ENCODE data around the gene C19orf38. TPM values are rescaled to one million over a fixed set of nuclear protein-coding genes. Genes with fewer than 3 reads are reported as not detected.

The C19orf38 gene
- polyA plus RNA-seq, 1 experiment: 0.45 TPM

- Histone ChIP-seq H3K27ac (ENCODE audit: low read depth, low read length) (no peak overlapping the region), H3K4me3 (ENCODE audit: low read depth, low read length) (no peak overlapping the region), H3K9me3 (ENCODE audit: control insufficient read depth, insufficient read depth, low read length) (peaks cover 5% of the 10 kb centered on the region), H3K27me3 (ENCODE audit: control insufficient read depth, insufficient read depth, low read length) (no peaks in the 10 kb centered on the region)
- ChIA-PET CTCF (no interaction called here), POLR2A (no interaction called here)
- TF ChIP-seq, protein P1, sequence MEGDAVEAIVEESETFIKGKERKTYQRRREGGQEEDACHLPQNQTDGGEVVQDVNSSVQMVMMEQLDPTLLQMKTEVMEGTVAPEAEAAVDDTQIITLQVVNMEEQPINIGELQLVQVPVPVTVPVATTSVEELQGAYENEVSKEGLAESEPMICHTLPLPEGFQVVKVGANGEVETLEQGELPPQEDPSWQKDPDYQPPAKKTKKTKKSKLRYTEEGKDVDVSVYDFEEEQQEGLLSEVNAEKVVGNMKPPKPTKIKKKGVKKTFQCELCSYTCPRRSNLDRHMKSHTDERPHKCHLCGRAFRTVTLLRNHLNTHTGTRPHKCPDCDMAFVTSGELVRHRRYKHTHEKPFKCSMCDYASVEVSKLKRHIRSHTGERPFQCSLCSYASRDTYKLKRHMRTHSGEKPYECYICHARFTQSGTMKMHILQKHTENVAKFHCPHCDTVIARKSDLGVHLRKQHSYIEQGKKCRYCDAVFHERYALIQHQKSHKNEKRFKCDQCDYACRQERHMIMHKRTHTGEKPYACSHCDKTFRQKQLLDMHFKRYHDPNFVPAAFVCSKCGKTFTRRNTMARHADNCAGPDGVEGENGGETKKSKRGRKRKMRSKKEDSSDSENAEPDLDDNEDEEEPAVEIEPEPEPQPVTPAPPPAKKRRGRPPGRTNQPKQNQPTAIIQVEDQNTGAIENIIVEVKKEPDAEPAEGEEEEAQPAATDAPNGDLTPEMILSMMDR (IDR thresholded peaks at IDR 0.05; ENCODE audit: low read depth, low read length): no peak
- no peak for DNase-seq (ENCODE audit: low read depth, low spot score)
Observed at GRCh38 chr19:10805758-10806247, 42.4 kb upstream of the C19orf38 start.

DNA sequence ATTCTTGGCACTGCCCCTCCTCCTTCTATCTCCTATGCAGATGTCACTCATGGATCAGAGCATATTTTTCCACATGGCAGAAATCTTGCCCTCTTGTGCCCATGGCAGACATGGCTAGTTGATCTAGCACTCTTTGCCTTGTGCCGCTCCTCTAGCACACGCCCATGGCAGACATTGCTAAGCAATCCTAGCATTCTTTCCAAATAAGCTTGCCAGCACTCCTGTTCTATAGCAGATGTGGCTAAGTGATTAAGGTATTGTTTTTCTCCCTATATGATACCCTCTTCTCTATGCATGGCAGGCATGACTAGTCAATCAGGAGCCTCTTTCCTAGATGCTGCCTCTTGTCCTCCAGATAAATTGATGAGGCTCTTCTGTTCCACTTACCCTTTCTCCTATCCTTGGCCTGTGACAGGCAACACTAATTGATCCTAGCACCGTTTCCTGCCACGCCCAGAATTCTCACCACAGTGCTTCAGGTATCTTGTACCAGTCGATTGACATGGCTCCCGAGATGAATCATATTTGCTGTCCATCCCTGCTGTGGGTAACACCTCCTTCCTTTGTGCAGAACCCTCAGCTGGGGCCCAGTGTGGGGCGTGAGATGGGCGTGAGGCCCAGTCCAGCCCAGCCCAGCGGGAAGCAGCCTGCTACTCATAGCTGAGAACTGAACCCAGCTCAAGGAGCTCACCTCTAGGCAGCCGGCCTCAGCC, 39.1 kb upstream of the C19orf38 start:
- CTCF ChIA-PET: interaction anchor here (0.6 to 0.7 kb wide), 2 partner anchors 55 to 1973 kb away, joined by 3 to 4 read pairs; no protein-coding TSS in a partner anchor
- POLR2A ChIA-PET: no interaction called here
- H3K27me3 ChIP-seq (ENCODE audit: control insufficient read depth, insufficient read depth, low read length): no peaks in the 10 kb centered on the region

DNA sequence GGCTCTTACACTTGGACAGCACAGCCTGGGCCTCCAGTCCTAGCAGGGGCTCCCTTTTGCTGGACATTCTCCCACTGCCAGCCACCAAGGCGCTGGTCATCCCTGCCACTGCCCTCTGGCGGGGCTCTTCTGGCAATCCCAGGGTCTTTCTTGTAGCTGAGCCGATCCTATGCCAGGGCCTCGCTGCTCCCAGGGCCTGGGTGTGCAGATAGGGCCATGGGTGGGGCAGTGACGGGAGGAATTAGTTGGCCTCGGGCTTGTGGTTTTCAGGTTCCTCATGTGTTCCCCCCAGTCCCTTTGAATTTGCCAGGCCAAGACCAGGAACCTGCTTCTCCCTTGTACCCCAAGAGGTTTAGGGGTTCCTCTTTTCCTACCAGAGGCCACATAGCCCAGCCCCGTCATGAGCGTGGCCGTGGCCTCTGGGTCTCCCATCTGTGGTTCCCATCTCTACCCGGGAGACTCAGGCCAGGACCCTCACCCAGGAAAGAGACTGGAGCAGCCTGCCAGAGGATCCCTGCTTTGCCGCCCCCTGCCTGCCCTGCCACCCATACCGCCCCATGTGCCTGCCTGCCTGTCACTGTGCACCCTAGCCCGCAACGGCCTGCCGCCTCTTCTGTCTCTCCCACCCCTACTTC, 38.4 kb upstream of the C19orf38 start:
- POLR2A ChIA-PET: no interaction called here

More for the DNA sequence above, 39.1 kb upstream of the C19orf38 start:
- no peak overlapping the region for H3K27ac ChIP-seq (ENCODE audit: low read depth, low read length)
- TF ChIP-seq, protein P1 (IDR thresholded peaks at IDR 0.05; ENCODE audit: low read depth, low read length): no peak
- no peak overlapping the region for H3K4me3 ChIP-seq (ENCODE audit: low read depth, low read length)
- H3K9me3 ChIP-seq (ENCODE audit: control insufficient read depth, insufficient read depth, low read length): peaks cover 5% of the 10 kb centered on the region
- no peak for DNase-seq (ENCODE audit: low read depth, low spot score)

DNA sequence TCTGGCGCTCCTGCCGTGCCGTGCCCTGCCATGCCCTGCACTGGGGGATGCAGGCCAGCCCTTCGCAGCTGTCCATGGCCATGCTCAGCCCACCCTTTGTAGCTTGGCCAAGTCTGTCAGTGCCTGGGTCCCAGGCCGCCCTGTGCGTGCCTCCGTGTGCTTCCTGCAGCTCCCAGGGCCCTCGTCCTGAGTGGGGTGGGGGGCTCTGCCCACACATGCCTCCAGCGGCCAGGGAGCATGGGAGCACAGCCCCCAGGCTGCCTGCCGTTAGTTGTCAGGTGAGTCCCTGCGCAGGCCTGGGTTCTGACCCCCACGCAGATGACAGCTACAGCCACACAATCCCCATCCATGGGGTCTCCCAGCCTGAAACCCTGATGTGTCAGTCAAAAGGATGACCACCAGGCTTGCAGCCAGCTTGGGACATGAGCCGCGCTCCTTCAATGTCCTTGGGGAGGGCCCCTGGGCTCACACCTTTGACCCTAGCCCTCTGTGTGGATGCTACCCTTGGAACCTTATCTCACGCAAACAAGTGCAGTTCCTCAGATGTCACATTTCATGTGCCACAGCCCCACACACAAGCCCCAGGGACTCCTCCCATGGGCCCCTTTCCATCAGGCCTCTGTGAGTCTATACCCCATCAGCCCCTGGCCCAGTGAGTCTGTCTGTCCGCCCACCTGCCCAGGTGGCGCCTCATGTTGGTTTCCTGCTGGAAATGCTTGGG, 36.7 kb upstream of the C19orf38 start:
- ChIA-PET POLR2A (interaction anchor here (2.8 kb wide), 1 partner anchor 24 kb away, joined by 10 read pairs; the partner anchor contains the start of gene TMED1), CTCF (no interaction called here)
- H3K9me3 ChIP-seq (ENCODE audit: control insufficient read depth, insufficient read depth, low read length): peaks cover 23% of the 10 kb centered on the region
- no peaks in the 10 kb centered on the region for H3K27me3 ChIP-seq (ENCODE audit: control insufficient read depth, insufficient read depth, low read length)
- TF ChIP-seq, protein P1 (IDR thresholded peaks at IDR 0.05; ENCODE audit: low read depth, low read length): no peak
- no peak for DNase-seq (ENCODE audit: low read depth, low spot score)
- H3K4me3 ChIP-seq (ENCODE audit: low read depth, low read length): no peak overlapping the region
- peak overlapping the region; percentile 52 for H3K27ac ChIP-seq (ENCODE audit: low read depth, low read length)

More for the DNA sequence above, 38.4 kb upstream of the C19orf38 start:
- Histone ChIP-seq H3K27me3 (ENCODE audit: control insufficient read depth, insufficient read depth, low read length) (no peaks in the 10 kb centered on the region), H3K9me3 (ENCODE audit: control insufficient read depth, insufficient read depth, low read length) (peaks cover 5% of the 10 kb centered on the region), H3K4me3 (ENCODE audit: low read depth, low read length) (no peak overlapping the region), H3K27ac (ENCODE audit: low read depth, low read length) (no peak overlapping the region)
- DNase-seq (ENCODE audit: low read depth, low spot score): no peak
- TF ChIP-seq, protein P1 (IDR thresholded peaks at IDR 0.05; ENCODE audit: low read depth, low read length): no peak
- CTCF ChIA-PET: no interaction called here
